ENCODE measurements around the gene THAP9.
"Not testable (repeated sequence)": the region's sequence is repeated elsewhere in the genome, so short reads cannot be mapped to it uniquely, and the experiment has no call there.

The THAP9 gene

GRCh38 chr4:82900411-82901182 lies at the start of gene THAP9:
THAP9 (plus strand) TSS chr4:82900735; CDS start chr4:82900803, 68 bp downstream.
- DNase-seq (ENCODE audit: low read depth in 2 of 3, low spot score in 2 of 3) = peak; percentile 87 to 95 (median 88)

DNA sequence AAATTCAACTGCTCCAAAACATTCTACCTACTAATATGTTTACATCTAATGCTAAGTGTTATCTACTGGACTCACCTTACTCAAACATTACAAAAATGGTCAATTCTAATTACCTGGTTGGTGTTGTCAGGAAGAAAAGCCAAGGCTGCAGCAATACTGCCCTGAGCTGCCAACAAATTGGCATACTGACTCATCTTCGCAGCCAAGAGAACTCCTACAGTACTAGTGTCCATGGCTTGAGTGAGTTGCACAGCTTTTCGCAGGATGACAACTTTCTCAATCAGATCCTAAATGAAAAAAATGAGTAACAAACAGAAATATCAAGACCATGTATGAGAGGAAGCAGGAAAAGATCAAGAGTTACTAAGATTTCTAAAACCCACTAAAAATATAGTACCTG lies 49.2 kb upstream of the THAP9 start:
- DNase-seq (ENCODE audit: low read depth in 2 of 3, low spot score in 2 of 3) = no peak

DNA sequence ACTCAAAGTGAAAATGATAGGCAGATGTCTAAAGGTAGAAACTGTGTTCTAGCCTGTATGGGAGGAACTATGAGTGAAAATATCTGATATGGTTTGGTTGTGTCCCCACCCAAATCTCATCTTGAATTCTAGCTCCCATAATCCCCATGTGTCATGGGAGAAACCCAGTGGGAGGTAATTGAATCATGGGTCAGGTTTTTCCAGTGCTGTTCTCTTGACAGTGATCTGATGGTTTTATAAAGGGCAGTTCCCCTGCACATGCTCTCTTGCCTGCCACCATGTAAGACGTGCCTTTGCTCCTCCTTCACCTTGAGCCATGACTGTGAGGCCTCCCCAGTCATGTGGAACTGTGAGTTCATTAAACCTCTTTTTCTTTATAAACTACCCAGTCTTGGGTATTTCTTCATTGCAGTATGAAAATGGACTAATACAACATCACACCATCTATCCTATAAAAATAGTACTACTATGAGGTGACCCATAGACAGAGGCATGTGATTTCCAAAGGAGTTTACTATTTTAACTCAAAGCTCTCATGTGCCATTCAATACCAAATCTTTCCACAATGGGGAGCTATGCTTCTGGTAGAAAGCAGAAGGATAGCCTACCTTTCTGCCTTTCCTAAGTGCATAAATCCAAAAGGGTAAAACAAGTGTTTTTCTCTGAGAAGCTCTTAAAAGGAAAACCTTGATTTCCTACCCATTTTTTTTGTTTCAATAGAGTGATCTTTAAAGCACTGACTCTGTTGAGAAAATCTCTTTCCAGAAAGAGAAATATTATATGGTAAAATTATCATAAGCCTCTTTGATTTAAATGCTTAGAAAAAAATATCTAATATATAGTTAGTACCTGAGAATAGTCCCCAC lies 48.4 kb upstream of the THAP9 start:
- no peak for DNase-seq (ENCODE audit: low read depth in 2 of 3, low spot score in 2 of 3)

GRCh38 chr4:82852751-82853285 lies 47.7 kb upstream of the THAP9 start:
- no peak for DNase-seq (ENCODE audit: low read depth in 2 of 3, low spot score in 2 of 3)

- not testable (repeated sequence) for DNase-seq (ENCODE audit: low read depth in 2 of 3, low spot score in 2 of 3)
Measured at GRCh38 chr4:82860487-82860886, 40.0 kb upstream of the THAP9 start.

DNA sequence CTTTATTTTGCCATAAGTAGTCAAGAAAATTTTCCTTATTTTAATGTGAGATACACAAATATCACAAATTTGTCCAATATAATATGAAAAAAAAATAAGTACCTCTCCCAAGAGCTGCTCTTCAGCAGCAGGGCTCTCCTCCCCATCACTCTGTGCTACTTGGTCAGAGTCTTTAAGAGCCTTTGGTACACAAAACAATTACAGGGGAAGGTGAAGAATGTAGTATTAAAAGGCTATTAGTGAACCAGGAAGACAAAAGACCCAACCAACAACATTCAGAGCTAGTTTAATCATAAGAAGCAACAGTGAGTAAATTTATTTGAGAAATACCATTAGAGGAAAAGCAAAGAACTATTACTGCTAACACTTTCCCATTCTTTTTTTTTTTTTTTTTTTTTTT lies 39.0 kb upstream of the THAP9 start:
- DNase-seq (ENCODE audit: low read depth in 2 of 3, low spot score in 2 of 3) = no peak

- DNase-seq (ENCODE audit: low read depth in 2 of 3, low spot score in 2 of 3) = no peak
Measured at GRCh38 chr4:82864336-82864979, 36.1 kb upstream of the THAP9 start.

- DNase-seq (ENCODE audit: low read depth in 2 of 3, low spot score in 2 of 3) = no peak
Measured at GRCh38 chr4:82865592-82865991, 34.9 kb upstream of the THAP9 start.

- not testable (repeated sequence) for DNase-seq (ENCODE audit: low read depth in 2 of 3, low spot score in 2 of 3)
Measured at GRCh38 chr4:82866033-82866432, 34.5 kb upstream of the THAP9 start.

- no peak for DNase-seq (ENCODE audit: low read depth in 2 of 3, low spot score in 2 of 3)
Measured at GRCh38 chr4:82866706-82867385, 33.7 kb upstream of the THAP9 start.

DNA sequence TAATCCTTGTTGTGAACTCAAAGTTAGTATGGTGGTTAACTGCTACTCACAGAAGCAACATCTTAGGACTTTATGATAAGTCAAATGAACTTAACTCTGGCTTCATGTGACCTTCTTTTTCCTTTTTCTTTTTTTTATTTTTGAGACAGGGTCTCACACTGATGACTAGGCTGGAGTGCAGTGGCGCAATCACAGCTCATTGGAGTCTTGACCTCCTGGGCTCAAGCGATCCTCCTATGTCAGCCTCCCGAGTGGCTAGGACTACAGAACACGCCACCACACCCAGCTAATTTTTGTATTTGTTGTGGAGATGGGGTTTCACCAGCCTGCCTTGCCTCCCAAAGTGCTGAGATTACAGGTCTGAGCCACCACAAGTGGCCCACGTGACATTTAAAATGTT lies 32.0 kb upstream of the THAP9 start:
- DNase-seq (ENCODE audit: low read depth in 2 of 3, low spot score in 2 of 3) = no peak

DNA sequence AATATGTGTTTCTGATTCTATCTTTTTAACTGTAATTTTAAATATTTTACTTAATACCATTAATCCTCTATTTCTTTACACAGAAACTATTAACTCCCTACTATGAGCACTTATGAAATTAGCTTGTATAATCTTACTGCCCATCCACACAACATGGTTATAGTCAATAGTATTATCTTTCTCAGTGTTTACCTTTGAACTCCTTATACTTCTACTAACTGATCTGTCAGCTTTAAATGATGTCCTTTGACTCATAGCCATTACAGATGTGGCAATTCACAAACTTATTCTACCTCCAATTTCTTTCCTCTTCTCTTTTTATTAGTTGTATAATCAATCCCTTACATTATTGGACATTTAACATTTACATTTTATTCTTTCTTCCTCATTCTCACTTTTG lies 15.1 kb upstream of the THAP9 start:
- DNase-seq (ENCODE audit: low read depth in 2 of 3, low spot score in 2 of 3) = no peak

GRCh38 chr4:82886147-82886942 lies 14.2 kb upstream of the THAP9 start:
- no peak for DNase-seq (ENCODE audit: low read depth in 2 of 3, low spot score in 2 of 3)

DNA sequence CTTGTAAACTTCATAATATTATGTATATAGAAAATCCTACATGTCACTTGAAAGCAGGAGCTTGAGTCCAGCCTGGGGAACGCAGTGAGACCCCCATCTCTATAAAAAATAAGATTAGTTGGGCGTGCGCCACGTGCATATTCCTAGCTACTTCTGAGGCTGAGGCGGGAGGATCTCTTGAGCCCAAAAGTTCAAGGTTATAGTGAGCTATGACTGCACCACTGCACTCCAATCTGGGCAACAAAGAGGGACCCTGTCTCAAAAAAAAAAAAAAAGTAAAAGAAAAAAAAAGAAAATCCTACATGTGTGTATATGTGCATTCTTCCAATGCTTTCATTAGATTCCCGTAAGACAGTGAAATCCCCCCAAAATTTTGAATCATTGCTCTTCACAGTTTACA lies 11.2 kb upstream of the THAP9 start:
- DNase-seq (ENCODE audit: low read depth in 2 of 3, low spot score in 2 of 3) = no peak

- DNase-seq (ENCODE audit: low read depth in 2 of 3, low spot score in 2 of 3) = no peak
Measured at GRCh38 chr4:82890528-82890900, 10.0 kb upstream of the THAP9 start.

GRCh38 chr4:82890901-82891706 lies 9.4 kb upstream of the THAP9 start, which contains the start of gene SEC31A:
SEC31A (minus strand) TSS chr4:82891153; CDS start chr4:82881936, 9,217 bp downstream.
- peak; percentile 88 to 94 (median 91) for DNase-seq (ENCODE audit: low read depth in 2 of 3, low spot score in 2 of 3)

DNA sequence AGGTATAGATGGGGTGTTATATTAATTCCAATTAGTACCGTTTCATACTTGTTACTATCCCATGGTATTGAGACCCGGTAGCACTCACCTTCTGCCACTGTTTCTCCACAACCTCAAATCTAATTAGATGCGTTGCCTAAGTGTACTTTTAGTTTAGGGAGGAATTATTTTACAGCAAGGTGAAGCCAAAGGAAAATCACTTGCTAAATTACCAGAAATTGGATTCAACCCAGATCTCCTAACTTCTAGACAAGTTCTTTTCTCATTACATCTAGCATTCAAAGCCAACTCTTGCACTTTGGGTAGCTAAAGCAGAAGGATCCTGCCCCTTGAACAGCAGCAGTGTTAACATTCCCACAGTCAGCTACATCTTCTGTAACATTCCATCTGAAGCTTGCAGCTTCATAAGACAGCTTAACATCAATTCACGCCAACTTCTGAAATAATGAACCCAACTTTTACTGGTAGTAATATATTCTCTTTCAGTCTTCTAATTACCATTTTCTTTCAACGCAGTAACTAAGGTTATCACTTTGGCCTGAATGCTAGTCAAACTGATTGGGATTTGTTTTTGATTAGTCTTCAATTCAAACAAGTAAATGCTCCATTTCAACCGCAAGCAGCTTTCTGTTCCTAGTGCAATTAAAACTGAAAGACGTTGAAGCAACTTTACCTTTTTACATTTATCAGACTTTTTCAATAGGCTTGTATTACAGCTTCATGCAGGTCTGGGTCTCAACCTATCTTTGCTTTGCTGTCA lies 8.6 kb upstream of the THAP9 start:
- no peak for DNase-seq (ENCODE audit: low read depth in 2 of 3, low spot score in 2 of 3)

GRCh38 chr4:82892467-82892802 lies 8.1 kb upstream of the THAP9 start:
- DNase-seq (ENCODE audit: low read depth in 2 of 3, low spot score in 2 of 3) = no peak

GRCh38 chr4:82893942-82894341 lies 6.6 kb upstream of the THAP9 start:
- no peak for DNase-seq (ENCODE audit: low read depth in 2 of 3, low spot score in 2 of 3)
